Neural cell (in vitro differentiated cells): Measurements from ENCODE around the gene KIF1C.

ENCODE experiments used
- CTCF ChIP-seq: fragments of 450-650 bp; IDR thresholded peaks from 2 replicates; pipeline ENCODE4 v1.5.1; 2014; ENCODE audit warnings: antibody characterized with exemption, mild to moderate bottlenecking, moderate library complexity; ENCODE audit not compliant: poor library complexity, severe bottlenecking
- EP300 ChIP-seq: fragments of 450-650 bp; conservative IDR thresholded peaks from 2 replicates; pipeline ENCODE4 v1.6.1; 2014; ENCODE audit warnings: antibody characterized with exemption, mild to moderate bottlenecking, moderate library complexity; ENCODE audit not compliant: poor library complexity, severe bottlenecking
- EZH2 ChIP-seq: fragments of 200-600, 300-800 bp; shearing (Covaris generic), sonication (generic); IDR thresholded peaks from 2 replicates; pipeline ENCODE4 v1.6.1; 2014; ENCODE audit warnings: antibody characterized with exemption, low read length, borderline replicate concordance, mild to moderate bottlenecking; ENCODE audit not compliant: insufficient read depth, poor library complexity, severe bottlenecking
- POLR2AphosphoS5 ChIP-seq: IDR thresholded peaks from 2 replicates; pipeline ENCODE4 v1.6.1; 2012
- REST ChIP-seq: IDR thresholded peaks from 2 replicates; pipeline ENCODE4 v1.6.1; 2012; ENCODE audit warnings: borderline replicate concordance
- SMC3 ChIP-seq: fragments of 450-650 bp; conservative IDR thresholded peaks from 2 replicates; pipeline ENCODE4 v1.6.1; 2014; ENCODE audit warnings: antibody characterized with exemption, mild to moderate bottlenecking, moderate library complexity; ENCODE audit not compliant: poor library complexity
- TAF1 ChIP-seq: IDR thresholded peaks from 2 replicates; pipeline ENCODE4 v1.6.1; 2012; ENCODE audit warnings: low read depth

GRCh38 chr17:5033352-5034015, 35.7 kb downstream of the KIF1C start:
- TF ChIP-seq CTCF (no peak), EP300 (no peak), TAF1 (no peak), POLR2AphosphoS5 (no peak), EZH2 (no peak), SMC3 (no peak), REST (no peak)
